SIG-M5 treated with dmso at 0.1 percent for 504 hours (cell line): Measurements from ENCODE around the gene HSD17B14.
"Not testable (repeated sequence)": the region's sequence is repeated elsewhere in the genome, so short reads cannot be mapped to it uniquely, and the experiment has no call there.

ENCODE experiments used
- DNase-seq: peaks from one replicate; lab custom pipeline; 2025; ENCODE audit not compliant: unreplicated experiment; lab: John Stamatoyannopoulos, UW

Gene HSD17B14

DNA sequence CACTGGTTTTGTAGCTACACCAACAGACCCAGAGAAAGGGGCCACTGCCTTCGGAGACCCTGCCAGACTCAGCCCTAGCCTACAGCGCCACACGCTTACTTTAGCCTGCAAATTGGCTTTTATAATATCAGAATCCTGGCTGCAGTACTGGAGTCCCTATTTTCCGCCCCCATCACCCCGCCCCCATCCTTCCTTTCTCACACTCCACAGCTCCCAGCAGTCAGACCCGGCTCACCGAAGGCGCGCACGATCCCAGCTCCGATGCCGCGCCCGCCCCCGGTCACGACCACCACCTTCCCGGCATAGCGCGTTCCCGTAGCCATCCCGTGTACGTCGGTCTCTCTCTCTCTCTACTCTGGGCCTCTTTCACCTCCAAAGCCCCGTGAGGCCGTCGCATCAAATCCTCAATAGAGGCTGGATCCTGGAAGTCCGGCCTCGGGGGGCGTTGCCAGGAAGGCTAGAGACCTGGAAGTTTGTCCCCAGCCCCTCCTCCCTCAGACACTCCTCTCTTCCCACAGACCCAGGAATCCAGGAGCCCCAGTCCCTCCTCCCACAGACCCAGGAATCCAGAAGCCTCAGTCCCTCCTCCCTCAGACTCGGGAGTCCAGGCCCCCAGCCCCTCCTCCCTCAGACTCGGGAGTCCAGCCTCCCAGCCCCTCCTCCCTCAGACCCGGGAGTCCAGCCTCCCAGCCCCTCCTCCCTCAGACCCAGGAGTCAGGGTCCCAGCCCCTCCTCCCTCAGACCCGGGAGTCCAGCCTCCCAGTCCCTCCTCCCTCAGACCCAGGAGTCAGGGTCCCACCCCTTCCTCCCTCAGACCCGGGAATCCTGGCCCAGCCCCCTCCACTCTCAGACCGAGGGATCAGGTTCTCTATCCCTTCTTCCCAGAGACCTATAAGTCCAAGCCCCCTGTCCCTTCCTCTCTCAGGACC is at the start of gene HSD17B14:
Gene HSD17B14, minus strand, starts transcription at position 403 of the 929 bp plus-strand sequence. Its CDS starts 80 bp downstream, at position 323.
- DNase-seq = no peak

GRCh38 chr19:48883726-48884125 is 47.4 kb upstream of the HSD17B14 start:
- DNase-seq = no peak

GRCh38 chr19:48881741-48882657 is 45.7 kb upstream of the HSD17B14 start:
- DNase-seq = peak; percentile 35

DNA sequence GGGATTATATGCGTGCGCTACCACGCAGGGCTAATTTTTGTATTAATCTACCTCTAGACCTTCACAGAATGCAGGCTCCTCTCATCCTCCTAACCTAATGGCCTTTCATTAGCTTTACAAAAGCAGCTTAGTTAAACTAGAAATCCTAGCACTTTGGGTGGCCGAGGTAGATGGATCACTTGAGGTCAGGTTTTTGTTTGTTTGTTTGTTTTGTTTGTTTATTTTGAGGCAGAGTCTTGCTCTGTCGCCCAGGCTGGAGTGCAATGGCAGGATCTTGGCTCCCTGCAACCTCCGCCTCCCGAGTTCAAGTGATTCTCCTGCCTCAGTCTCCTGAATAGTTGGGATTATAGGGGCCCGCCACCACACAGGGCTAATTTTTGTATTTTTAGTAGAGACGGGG is 43.4 kb upstream of the HSD17B14 start:
- DNase-seq = not testable (repeated sequence)

- no peak for DNase-seq
These were observed 42.8 kb upstream of the HSD17B14 start for GRCh38 chr19:48879025-48879637.

GRCh38 chr19:48878196-48879024 is 42.1 kb upstream of the HSD17B14 start:
- DNase-seq = no peak

DNA sequence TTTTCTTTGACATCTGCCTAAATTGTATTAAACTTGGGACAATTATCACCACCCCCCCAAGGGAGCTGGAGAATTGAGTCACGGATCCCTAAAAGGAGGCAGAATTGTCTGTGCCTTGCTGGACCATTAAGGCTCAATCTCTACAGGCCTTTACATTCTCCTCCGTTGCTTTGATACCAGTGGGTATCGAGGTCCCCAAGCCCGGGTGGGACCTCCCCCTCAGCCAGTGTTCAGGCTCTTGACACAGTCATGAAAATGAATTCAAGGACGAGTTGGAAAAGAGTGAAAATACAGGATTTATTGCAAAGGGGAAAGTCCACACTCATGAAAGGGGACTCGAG is 41.5 kb upstream of the HSD17B14 start:
- no peak for DNase-seq

DNA sequence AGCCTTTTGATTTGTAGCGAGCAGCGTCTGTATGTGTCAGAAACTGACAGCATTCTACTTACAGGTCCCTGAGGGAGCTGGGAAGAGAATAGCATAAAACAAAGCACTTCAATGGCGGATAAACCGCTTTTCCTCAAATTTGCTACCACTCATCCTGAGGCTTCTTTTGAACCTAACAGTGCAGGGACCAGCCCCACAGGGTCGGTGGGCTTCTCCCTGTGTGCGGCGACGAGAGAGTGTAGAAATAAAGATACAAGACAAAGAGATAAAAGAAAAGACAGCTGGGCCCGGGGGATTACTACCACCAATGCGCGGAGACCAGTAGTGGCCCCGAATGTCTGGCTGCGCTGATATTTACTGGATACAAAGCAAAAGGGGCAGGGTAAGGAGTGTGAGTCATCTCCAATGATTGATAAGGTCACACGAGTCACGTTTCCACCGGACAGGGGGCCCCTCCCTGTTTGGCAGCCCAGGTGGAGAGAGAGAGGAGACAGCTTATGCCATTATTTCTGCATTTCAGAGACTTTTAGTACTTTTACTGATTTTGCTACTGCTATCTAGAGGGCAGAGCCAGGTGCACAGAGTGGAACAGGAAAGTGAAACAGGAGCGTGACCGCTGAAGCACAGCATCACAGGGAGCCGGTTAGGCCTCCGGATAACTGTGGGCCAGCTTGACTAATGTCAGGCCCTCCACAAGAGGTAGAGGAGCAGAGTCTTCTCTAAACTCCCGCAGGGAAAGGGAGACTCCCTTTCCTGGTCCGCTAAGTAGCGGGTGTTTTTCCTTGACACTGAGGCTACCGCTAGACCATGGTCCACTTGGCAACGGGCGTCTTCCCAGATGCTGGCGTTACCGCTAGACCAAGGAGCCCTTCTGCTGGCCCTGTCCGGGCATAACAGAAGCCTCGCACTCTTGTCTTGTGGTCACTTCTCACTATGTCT is 40.0 kb upstream of the HSD17B14 start:
- not testable (repeated sequence) for DNase-seq

DNA sequence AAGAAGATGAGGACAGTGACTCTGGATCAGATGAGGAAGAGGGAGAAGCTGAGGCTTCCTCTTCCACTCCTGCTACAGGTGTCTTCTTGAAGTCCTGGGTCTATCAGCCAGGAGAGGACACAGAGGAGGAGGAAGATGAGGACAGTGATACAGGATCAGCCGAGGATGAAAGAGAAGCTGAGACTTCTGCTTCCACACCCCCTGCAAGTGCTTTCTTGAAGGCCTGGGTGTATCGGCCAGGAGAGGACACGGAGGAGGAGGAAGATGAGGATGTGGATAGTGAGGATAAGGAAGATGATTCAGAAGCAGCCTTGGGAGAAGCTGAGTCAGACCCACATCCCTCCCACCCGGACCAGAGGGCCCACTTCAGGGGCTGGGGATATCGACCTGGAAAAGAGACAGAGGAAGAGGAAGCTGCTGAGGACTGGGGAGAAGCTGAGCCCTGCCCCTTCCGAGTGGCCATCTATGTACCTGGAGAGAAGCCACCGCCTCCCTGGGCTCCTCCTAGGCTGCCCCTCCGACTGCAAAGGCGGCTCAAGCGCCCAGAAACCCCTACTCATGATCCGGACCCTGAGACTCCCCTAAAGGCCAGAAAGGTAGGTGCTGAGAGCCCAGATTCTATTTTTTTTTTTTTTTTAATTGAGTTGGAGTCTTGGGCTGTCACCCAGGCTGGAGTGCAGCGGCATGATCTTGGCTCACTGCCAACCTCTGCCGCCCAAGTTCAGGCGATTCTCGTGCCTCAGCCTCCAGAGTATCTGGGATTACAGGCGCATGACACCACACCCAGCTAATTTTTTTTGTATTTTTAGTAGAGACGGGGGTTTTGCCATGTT is 38.2 kb upstream of the HSD17B14 start:
- peak; percentile 14 for DNase-seq

DNA sequence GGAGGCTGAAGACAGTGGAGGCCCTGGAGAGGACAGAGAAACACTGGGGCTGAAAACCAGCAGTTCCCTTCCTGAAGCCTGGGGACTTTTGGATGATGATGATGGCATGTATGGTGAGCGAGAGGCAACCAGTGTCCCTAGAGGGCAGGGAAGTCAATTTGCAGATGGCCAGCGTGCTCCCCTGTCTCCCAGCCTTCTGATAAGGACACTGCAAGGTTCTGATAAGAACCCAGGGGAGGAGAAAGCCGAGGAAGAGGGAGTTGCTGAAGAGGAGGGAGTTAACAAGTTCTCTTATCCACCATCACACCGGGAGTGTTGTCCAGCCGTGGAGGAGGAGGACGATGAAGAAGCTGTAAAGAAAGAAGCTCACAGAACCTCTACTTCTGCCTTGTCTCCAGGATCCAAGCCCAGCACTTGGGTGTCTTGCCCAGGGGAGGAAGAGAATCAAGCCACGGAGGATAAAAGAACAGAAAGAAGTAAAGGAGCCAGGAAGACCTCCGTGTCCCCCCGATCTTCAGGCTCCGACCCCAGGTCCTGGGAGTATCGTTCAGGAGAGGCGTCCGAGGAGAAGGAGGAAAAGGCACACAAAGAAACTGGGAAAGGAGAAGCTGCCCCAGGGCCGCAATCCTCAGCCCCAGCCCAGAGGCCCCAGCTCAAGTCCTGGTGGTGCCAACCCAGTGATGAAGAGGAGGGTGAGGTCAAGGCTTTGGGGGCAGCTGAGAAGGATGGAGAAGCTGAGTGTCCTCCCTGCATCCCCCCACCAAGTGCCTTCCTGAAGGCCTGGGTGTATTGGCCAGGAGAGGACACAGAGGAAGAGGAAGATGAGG is 37.4 kb upstream of the HSD17B14 start:
- no peak for DNase-seq

GRCh38 chr19:48872884-48873475 is 36.7 kb upstream of the HSD17B14 start:
- DNase-seq = peak; percentile 94

GRCh38 chr19:48872182-48872883 is 36.0 kb upstream of the HSD17B14 start, which contains the start of gene PPP1R15A:
Gene PPP1R15A, plus strand, starts transcription at chr19:48872421. Its CDS starts 813 bp downstream, at chr19:48873234.
- DNase-seq = peak; percentile 90

DNA sequence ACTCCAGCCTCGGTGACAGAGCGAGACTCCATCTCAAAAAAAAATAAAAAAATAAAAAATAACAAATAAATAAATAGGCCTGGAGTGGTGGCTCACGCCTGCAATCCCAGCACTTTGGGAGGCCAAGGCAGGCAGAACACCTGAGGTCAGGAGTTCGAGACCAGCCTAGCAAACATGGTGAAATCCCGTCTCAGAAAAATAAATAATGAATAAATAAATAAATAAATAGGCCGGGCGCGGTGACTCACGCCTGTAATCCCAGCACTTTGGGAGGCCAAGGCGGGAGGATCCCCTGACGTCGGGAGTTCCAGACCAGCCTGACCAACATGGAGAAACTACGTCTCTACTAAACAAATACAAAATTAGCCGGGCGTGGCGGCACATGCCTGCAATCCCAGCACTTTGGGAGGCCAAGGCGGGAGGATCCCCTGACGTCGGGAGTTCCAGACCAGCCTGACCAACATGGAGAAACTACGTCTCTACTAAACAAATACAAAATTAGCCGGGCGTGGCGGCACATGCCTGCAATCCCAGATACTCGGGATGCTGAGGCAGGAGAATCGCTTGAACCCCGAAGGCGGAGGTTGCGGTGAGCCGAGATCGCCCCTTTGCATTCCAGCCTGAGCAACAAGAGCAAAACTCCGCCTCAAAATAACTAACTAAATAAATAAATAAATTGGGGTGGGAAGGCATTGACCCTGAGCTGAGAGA is 35.3 kb upstream of the HSD17B14 start:
- DNase-seq = not testable (repeated sequence)

GRCh38 chr19:48870048-48870447 is 33.8 kb upstream of the HSD17B14 start:
- DNase-seq = no peak

DNA sequence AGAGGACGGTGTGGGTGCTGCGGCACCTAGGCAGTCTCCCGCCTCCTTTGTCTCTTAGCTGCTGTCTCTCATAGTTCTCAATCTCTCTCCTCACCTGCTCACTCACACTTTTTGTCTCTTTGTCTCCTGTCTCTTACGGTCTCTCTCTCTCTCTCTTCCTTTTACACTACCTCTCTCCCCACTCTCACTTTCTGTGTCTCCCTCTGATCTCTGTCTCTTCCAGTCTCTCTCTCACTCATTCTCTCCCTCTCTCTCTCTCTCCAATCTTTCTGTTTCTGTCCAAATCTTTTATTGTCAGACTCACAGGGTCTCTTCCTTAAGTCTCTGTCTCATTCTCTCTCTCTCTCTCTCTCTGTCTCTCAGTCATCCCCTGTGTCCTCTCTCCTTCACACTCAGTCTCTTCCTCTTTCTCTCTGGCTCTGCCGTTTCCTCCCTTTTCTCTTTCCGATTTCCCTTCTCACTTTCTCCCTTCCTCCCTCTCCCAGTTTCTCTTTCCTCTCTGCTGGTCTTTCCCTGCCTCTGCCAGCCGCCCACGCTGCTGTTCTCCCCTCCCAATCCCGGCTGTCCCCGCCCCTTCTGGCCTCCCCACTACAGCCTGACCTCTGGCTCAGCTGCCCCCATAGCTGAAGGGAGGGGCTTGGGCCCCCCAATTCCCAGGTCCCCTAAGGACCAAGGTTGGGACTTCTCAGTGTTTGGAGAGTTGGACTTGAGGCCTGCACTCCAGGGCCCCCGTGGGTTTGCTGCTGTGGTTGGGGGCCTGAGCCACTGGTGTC is 32.0 kb upstream of the HSD17B14 start, which contains the start of gene PLEKHA4:
Gene PLEKHA4, minus strand, starts transcription at position 504 of the 773 bp plus-strand sequence. CDS start 997 bp downstream, outside the sequence.
- no peak for DNase-seq
